B cell (primary cell): ENCODE results near the gene MYO1G. TPM values are rescaled to one million over a fixed set of nuclear protein-coding genes. Genes with fewer than 3 reads are reported as not detected.

Experiments
- ATAC-seq: fragments of 200-7000 bp; cut with Tn5 transposase; one replicate; pipeline ENCODE4 v1.10.0; 2021; ENCODE audit warnings: low read depth, mild to moderate bottlenecking, moderate number of reproducible peaks, moderate library complexity
- CTCF ChIA-PET: fragments of 350-600 bp; sonication (Branson Sonifier 250); formaldehyde crosslinking; loops from one replicate; lab custom pipeline; 2021; ENCODE audit warnings: antibody characterized with exemption, inconsistent platforms; lab: Charles Lee
- POLR2A ChIA-PET: fragments of 350-600 bp; sonication (Branson Sonifier 250); formaldehyde crosslinking; loops from one replicate; lab custom pipeline; 2021; ENCODE audit warnings: antibody characterized with exemption; lab: Charles Lee
- DNase-seq: peaks from one replicate; pipeline ENCODE4 v3.0.0; 2013
- H2AFZ ChIP-seq: 2 replicates; pipeline ENCODE4 v1.6.1; 2012; ENCODE audit warnings: mild to moderate bottlenecking, low read depth, low read length; ENCODE audit not compliant: insufficient read depth, poor library complexity, severe bottlenecking
- H3K27ac ChIP-seq, 2 donors: 1 replicate in 1 of 2; 2 replicates in 1 of 2; pipeline ENCODE4 v1.5.1; 2012 to 2013; ENCODE audit warnings: low read length in 2 of 2, mild to moderate bottlenecking in 2 of 2, moderate library complexity in 1 of 2
- H3K27me3 ChIP-seq, 4 experiments: fragments of 200-600 bp in 1 of 4; sonication (generic) in 1 of 4; replicated peaks in 1 of 4; 1 replicate in 2 of 4; 2 replicates in 2 of 4; pipeline versions ENCODE4 v1.6.1 to v1.7.0; 2013 to 2016; ENCODE audit warnings: low read length in 3 of 4, mild to moderate bottlenecking in 2 of 4, mixed read lengths in 1 of 4, moderate library complexity in 1 of 4; ENCODE audit not compliant: insufficient read depth in 4 of 4, control insufficient read depth in 3 of 4; ENCODE audit errors: control extremely low read depth in 1 of 4
- H3K36me3 ChIP-seq, 2 experiments: replicated peaks in 1 of 2; 1 replicate in 1 of 2; 2 replicates in 1 of 2; pipeline versions ENCODE4 v1.6.1 to v1.7.1; 2013; ENCODE audit warnings: low read length in 1 of 2; ENCODE audit not compliant: insufficient read depth in 2 of 2, control insufficient read depth in 1 of 2; ENCODE audit errors: control extremely low read depth in 1 of 2, extremely low read depth in 1 of 2
- H3K4me1 ChIP-seq, 2 donors: fragments of 200-600 bp in 1 of 2; sonication (generic) in 1 of 2; 1 replicate in 1 of 2; 2 replicates in 1 of 2; pipeline versions ENCODE4 v1.5.1 to v1.6.1; 2013 to 2017; ENCODE audit warnings: low read length in 2 of 2; ENCODE audit not compliant: control insufficient read depth in 2 of 2, insufficient read depth in 2 of 2
- H3K4me2 ChIP-seq: replicated peaks from 2 replicates; pipeline ENCODE3; 2012; ENCODE audit warnings: mild to moderate bottlenecking, low read depth, low read length; ENCODE audit not compliant: poor library complexity, severe bottlenecking
- H3K4me3 ChIP-seq, 5 experiments: fragments of 200-600 bp in 1 of 5; sonication (generic) in 1 of 5; 1 replicate in 3 of 5; 2 replicates in 2 of 5; pipeline versions ENCODE4 v1.5.1 to v1.7.0; 2011 to 2016; ENCODE audit warnings: low read length in 4 of 5, mild to moderate bottlenecking in 4 of 5, low read depth in 2 of 5, control low read depth in 1 of 5, moderate library complexity in 1 of 5; ENCODE audit not compliant: insufficient read depth in 1 of 5; ENCODE audit errors: control extremely low read depth in 1 of 5, extremely low read depth in 1 of 5
- H3K79me2 ChIP-seq: fragments of 200-600 bp; sonication (generic); one replicate; pipeline ENCODE4 v1.6.0; 2016; ENCODE audit warnings: low read length; ENCODE audit not compliant: control insufficient read depth, insufficient read depth
- H3K9ac ChIP-seq: fragments of 200-600 bp; sonication (generic); 2 replicates; pipeline ENCODE4 v1.6.1; 2017; ENCODE audit warnings: mild to moderate bottlenecking, low read length, moderate library complexity
- H3K9me3 ChIP-seq, 3 donors: one replicate each; pipeline versions ENCODE4 v1.6.1 to v1.7.1; 2013; ENCODE audit warnings: low read length in 2 of 3; ENCODE audit not compliant: control insufficient read depth in 2 of 3, insufficient read depth in 1 of 3; ENCODE audit errors: control extremely low read depth in 1 of 3
- H4K20me1 ChIP-seq: 2 replicates; pipeline ENCODE4 v1.6.0; 2012; ENCODE audit warnings: mild to moderate bottlenecking, low read length; ENCODE audit not compliant: insufficient read depth, control insufficient read depth, poor library complexity, severe bottlenecking
- H3K27ac Mint-ChIP-seq: one replicate; pipeline ENCODE4 v1.8.0; 2021; ENCODE audit warnings: mixed read lengths
- H3K27me3 Mint-ChIP-seq: one replicate; pipeline ENCODE4 v1.8.0; 2021; ENCODE audit warnings: mixed read lengths
- H3K4me1 Mint-ChIP-seq: one replicate; pipeline ENCODE4 v1.8.0; 2021; ENCODE audit warnings: mixed read lengths
- H3K4me3 Mint-ChIP-seq: one replicate; pipeline ENCODE4 v1.8.0; 2021; ENCODE audit warnings: mixed read lengths
- H3K9me3 Mint-ChIP-seq: one replicate; pipeline ENCODE4 v1.8.0; 2022; ENCODE audit warnings: mixed read lengths; ENCODE audit not compliant: insufficient read depth
- EZH2 ChIP-seq: IDR thresholded peaks from 2 replicates; pipeline ENCODE4 v1.6.1; 2012; ENCODE audit warnings: borderline replicate concordance, low read depth, mild to moderate bottlenecking, moderate library complexity, low read length; ENCODE audit not compliant: insufficient read depth, poor library complexity, severe bottlenecking
- WGBS: methylation state at CpG from one replicate; pipeline ENCODE4 v1.1.5; 2013; ENCODE audit warnings: missing lambda C conversion rate; ENCODE audit not compliant: insufficient coverage; 5-methylcytosine and 5-hydroxymethylcytosine counted together
- intact Hi-C: fragments of 100-400 bp; cut with micrococcal nuclease; formaldehyde crosslinking; loops from one replicate; pipeline ENCODE4 v1.10.0; 2022
- polyA plus RNA-seq: library from polyadenylated mRNA; depleted of rRNA; stranded (reverse); fragments of >200 nt; gene quantifications from 2 replicates; pipeline ENCODE4 v1.2.3, GENCODE V29; 2012
- total RNA-seq, 2 donors: library from RNA; stranded (reverse); fragments of 120-200 nt in 1 of 2; gene quantifications; 1 replicate in 1 of 2; 2 replicates in 1 of 2; pipeline versions ENCODE4 v1.2.3 to v1.2.4, GENCODE V29; 2013 to 2022
- TF ChIP-seq, protein P1 (sequence below): fragments of 200-600 bp; IDR thresholded peaks from one replicate; pipeline ENCODE4 v1.8.0; 2022; ENCODE audit warnings: antibody characterized with exemption, mild to moderate bottlenecking

MYO1G gene
- total and polyA plus RNA-seq, 2 donors (not counting 1 experiment from before 2014, with no cell fraction given) = 104 to 239 TPM

DNA sequence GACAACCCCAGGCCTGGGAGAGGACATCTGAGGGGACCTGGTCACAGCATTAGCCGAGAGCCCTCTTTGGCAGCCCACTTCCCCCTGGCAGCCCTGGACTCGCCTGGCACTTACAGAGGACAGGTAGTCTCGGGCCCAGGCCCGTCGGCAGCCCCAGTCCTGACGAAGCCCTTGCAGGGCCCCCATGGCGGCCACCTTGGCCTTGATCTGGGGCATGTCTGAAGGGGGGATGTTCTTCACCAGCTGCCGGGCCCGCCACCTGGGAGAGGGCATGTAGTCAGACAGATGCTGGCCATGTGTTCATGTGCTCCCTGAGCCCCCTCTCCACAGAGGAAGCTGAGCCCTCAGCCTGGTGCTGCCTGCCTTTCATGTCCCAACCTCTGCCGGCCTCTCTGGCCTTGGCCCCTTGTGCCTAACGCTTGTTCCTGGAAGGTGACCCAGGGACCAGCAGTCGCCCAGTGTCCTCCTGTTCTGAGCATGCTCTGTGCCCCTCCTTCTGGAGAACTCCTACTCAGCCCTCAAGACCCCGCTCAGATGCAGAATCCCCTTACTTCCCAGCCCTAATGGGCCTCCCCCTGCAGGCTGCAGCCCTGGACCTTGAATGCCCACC lies 13.9 kb downstream of the MYO1G start:
- Histone ChIP-seq H3K27ac (no peak overlapping the region), H4K20me1 (peaks cover 39% of the 10 kb centered on the region), H3K79me2 (no peaks in the 10 kb centered on the region), H3K9ac (no peak overlapping the region), H3K4me1 (peaks cover 5 to 8% of the 10 kb centered on the region in 2 donors), H3K27me3 (no peaks in the 10 kb centered on the region), H3K36me3 (peaks cover 0 to 54% of the 10 kb centered on the region in 2 experiments), H3K4me2 (no peak overlapping the region), H2AFZ (no peak overlapping the region), H3K9me3 (peaks cover 0 to 10% (median 0%) of the 10 kb centered on the region in 3 donors), H3K4me3 (no peak overlapping the region)
- H3K4me1 Mint-ChIP-seq = peaks cover 11% of the 10 kb centered on the region
- H3K9me3 Mint-ChIP-seq = no peaks in the 10 kb centered on the region
- ATAC-seq (no peak), DNase-seq (peak; percentile 15)
- ChIA-PET CTCF (interaction anchor here (0.9 to 1.4 kb wide), 4 partner anchors 8 to 172 kb away, joined by 3 to 4 read pairs (median 4); no protein-coding TSS in a partner anchor), POLR2A (interaction anchor here (1.1 kb wide), 1 partner anchor 13 kb away, joined by 4 read pairs; no protein-coding TSS in a partner anchor)
- 97% methylated on average over 13 of the region's 13 CpGs for WGBS
- peak overlapping the region; percentile 61 for H3K27ac Mint-ChIP-seq
- intact Hi-C loops = no loop called here
- TF ChIP-seq, protein P1, sequence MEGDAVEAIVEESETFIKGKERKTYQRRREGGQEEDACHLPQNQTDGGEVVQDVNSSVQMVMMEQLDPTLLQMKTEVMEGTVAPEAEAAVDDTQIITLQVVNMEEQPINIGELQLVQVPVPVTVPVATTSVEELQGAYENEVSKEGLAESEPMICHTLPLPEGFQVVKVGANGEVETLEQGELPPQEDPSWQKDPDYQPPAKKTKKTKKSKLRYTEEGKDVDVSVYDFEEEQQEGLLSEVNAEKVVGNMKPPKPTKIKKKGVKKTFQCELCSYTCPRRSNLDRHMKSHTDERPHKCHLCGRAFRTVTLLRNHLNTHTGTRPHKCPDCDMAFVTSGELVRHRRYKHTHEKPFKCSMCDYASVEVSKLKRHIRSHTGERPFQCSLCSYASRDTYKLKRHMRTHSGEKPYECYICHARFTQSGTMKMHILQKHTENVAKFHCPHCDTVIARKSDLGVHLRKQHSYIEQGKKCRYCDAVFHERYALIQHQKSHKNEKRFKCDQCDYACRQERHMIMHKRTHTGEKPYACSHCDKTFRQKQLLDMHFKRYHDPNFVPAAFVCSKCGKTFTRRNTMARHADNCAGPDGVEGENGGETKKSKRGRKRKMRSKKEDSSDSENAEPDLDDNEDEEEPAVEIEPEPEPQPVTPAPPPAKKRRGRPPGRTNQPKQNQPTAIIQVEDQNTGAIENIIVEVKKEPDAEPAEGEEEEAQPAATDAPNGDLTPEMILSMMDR = no peak
- TF ChIP-seq EZH2 = no peak
- no peaks in the 10 kb centered on the region for H3K27me3 Mint-ChIP-seq
- no peak overlapping the region for H3K4me3 Mint-ChIP-seq

DNA sequence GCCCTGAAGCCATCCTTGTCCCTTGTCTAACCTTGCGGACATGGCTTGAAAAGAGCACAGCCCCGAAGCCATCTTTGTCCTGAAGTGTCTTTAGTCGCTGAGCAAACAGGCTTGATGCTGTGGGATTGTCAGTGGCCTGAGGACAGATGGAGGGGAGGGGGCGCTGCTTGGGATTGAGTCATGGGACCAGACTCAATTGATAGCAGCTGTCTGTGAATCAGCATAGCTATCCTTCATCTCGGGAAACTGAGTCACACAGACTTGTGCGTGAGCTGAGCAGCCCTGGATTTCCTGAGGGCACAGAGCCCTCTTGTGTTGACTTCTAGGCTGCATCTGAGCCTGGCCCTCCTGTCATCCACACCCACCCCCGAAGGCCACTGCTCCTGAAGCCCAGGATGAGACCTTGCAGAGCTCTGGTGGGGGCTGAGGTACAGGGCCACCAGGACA lies 14.4 kb downstream of the MYO1G start:
- no peak for TF ChIP-seq EZH2
- TF ChIP-seq, protein P1 = no peak
- no peak overlapping the region for H2AFZ ChIP-seq
- peak; percentile 21 for DNase-seq
- CTCF ChIA-PET = interaction anchor here (0.9 to 1.4 kb wide), 4 partner anchors 9 to 173 kb away, joined by 3 to 4 read pairs (median 4); no protein-coding TSS in a partner anchor
- Mint-ChIP-seq H3K4me3 (no peak overlapping the region), H3K27ac (no peak overlapping the region), H3K27me3 (no peaks in the 10 kb centered on the region), H3K4me1 (peaks cover 16% of the 10 kb centered on the region), H3K9me3 (no peaks in the 10 kb centered on the region)
- no peaks in the 10 kb centered on the region for H3K27me3 ChIP-seq
- H3K36me3 ChIP-seq = peaks cover 0 to 49% of the 10 kb centered on the region in 2 experiments
- H3K4me2 ChIP-seq = no peak overlapping the region
- H3K4me1 ChIP-seq = peaks cover 5 to 11% of the 10 kb centered on the region in 2 donors
- intact Hi-C loops = no loop called here
- H3K4me3 ChIP-seq = no peak overlapping the region
- H4K20me1 ChIP-seq = peaks cover 33% of the 10 kb centered on the region
- POLR2A ChIA-PET = no interaction called here
- 85% methylated on average over 7 of the region's 7 CpGs for WGBS
- H3K9me3 ChIP-seq = peaks cover 0 to 10% (median 0%) of the 10 kb centered on the region in 3 donors
- no peak overlapping the region for H3K9ac ChIP-seq
- H3K79me2 ChIP-seq = no peaks in the 10 kb centered on the region
- ATAC-seq = no peak
- no peak overlapping the region for H3K27ac ChIP-seq
